ENCODE data around the gene CDH13.

CDH13 gene

GRCh38 chr16:83676086-83676485 lies 1049.3 kb downstream of the CDH13 start:
- H3K9me3 Mint-ChIP-seq, result no peaks in the 10 kb centered on the region
- H3K27ac Mint-ChIP-seq, result no peak overlapping the region
- no peaks in the 10 kb centered on the region for H3K4me1 Mint-ChIP-seq (ENCODE audit: low read depth)
- no peak overlapping the region for H3K4me3 Mint-ChIP-seq
- H3K27me3 Mint-ChIP-seq (ENCODE audit: low read depth), result no peaks in the 10 kb centered on the region
- H3K36me3 Mint-ChIP-seq (ENCODE audit: low read depth), result no peaks in the 10 kb centered on the region

DNA sequence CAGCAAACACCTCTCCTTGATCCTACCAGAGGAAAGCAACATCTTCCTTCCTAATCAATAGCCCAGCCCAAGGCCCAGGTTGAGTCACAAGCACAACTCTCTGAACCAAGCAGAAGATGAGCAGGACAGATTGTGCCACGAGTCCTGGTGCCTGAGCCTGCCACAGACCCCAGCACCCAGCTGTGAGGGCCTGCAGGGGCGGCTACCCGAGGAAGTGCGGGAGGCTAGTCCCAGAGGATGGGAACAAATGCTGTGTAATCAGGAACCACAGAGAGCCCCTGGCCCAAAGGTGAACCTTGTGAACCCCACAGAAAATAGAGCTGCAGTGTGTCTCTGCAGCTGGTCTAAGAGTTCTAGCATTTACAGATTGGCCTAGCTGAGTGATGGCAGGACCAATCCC lies 1054.2 kb downstream of the CDH13 start:
- Mint-ChIP-seq H3K27ac (no peak overlapping the region), H3K4me1 (ENCODE audit: low read depth) (no peaks in the 10 kb centered on the region)

GRCh38 chr16:83681381-83681956 lies 1054.7 kb downstream of the CDH13 start:
- no peaks in the 10 kb centered on the region for H3K9me3 Mint-ChIP-seq

More for the DNA sequence above, 1054.2 kb downstream of the CDH13 start:
- H3K36me3 Mint-ChIP-seq (ENCODE audit: low read depth), result no peaks in the 10 kb centered on the region
- H3K27me3 Mint-ChIP-seq (ENCODE audit: low read depth), result no peaks in the 10 kb centered on the region
- H3K9me3 Mint-ChIP-seq, result no peaks in the 10 kb centered on the region
- H3K4me3 Mint-ChIP-seq, result no peak overlapping the region

DNA sequence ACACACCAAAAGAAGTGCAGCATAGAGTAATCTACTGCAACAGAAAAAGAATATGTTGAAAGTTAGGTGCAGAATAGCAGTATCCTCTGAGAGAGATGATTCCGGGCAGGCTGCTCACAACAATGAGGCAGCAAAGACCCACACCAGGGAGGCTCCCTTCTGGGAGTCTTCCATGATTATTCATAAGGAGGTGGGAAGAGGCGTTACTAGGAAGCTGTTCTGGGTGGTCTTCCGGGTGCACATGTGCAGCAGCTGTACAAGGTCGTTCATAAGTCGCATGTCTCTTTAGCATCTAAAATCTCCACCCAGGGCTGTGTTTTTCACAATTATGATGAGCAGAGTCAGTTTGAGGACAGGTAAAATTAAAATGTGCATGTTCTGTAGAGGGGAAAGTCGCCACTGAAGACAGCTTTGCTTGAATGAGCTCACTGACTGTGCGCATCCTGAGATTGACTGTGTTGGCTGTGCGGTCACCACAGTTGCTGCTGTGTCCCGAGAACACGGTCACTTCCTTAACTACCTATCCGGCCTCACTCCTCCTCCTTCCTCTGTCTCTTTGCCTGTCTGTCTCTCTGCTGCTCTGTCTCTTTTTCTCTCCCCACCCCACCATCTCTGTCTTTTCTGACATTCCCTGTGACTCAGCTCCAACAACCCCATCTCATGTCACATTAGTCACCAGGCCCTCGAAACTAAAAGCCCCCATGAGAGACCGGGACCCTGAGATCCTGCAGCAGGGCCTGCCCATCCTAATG lies 1055.5 kb downstream of the CDH13 start:
- no peaks in the 10 kb centered on the region for H3K9me3 Mint-ChIP-seq
- no peaks in the 10 kb centered on the region for H3K36me3 Mint-ChIP-seq (ENCODE audit: low read depth)
- H3K27me3 Mint-ChIP-seq (ENCODE audit: low read depth), result no peaks in the 10 kb centered on the region
- no peak overlapping the region for H3K27ac Mint-ChIP-seq
- no peaks in the 10 kb centered on the region for H3K4me1 Mint-ChIP-seq (ENCODE audit: low read depth)
- H3K4me3 Mint-ChIP-seq, result no peak overlapping the region

More at GRCh38 chr16:83681381-83681956, 1054.7 kb downstream of the CDH13 start:
- no peak overlapping the region for H3K4me3 Mint-ChIP-seq
- H3K4me1 Mint-ChIP-seq (ENCODE audit: low read depth), result no peaks in the 10 kb centered on the region
- H3K27ac Mint-ChIP-seq, result no peak overlapping the region
- H3K36me3 Mint-ChIP-seq (ENCODE audit: low read depth), result no peaks in the 10 kb centered on the region
- H3K27me3 Mint-ChIP-seq (ENCODE audit: low read depth), result no peaks in the 10 kb centered on the region

DNA sequence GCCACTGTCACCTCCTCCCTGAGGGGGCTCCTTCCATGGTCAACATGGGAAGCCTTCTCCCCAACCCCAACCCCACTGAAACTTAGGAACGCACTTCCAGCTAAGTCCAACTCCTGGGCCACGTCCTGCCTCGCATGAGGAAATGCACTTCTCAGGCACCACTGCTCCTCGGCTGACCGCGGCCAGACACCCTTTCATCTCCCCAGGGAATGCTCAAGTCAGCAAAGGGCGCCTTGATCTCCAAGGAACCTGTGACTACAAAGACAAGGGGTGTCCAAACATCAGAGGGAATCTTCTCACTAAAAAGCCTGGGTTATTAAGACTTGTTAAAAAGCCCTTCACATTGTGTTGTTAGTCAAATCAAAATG lies 1056.1 kb downstream of the CDH13 start:
- Mint-ChIP-seq H3K4me1 (ENCODE audit: low read depth) (no peaks in the 10 kb centered on the region), H3K27me3 (ENCODE audit: low read depth) (no peaks in the 10 kb centered on the region), H3K9me3 (no peaks in the 10 kb centered on the region), H3K27ac (no peak overlapping the region), H3K4me3 (no peak overlapping the region), H3K36me3 (ENCODE audit: low read depth) (no peaks in the 10 kb centered on the region)

- no peaks in the 10 kb centered on the region for H3K9me3 Mint-ChIP-seq
Measured at GRCh38 chr16:83685615-83686165, 1058.9 kb downstream of the CDH13 start.

DNA sequence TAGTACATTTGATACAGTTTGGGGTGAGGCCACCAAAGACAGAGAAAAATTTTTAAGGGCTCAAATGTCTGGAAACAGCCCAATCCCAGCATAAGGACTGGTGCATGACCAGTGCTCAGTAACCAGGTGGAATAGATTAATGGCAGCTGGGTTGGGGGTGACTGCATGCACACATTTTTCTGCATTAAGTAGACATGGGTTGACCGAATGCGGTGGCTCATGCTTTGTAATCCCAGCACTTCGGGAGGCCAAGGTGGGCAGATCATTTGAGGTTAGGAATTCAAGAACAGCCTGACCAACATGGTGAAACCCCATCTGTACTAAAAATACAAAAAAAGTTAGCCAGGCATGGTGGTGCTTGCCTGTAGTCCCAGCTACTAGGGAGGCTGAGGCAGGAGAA lies 1060.0 kb downstream of the CDH13 start:
- Mint-ChIP-seq H3K9me3 (no peaks in the 10 kb centered on the region), H3K27me3 (ENCODE audit: low read depth) (no peaks in the 10 kb centered on the region), H3K4me3 (no peak overlapping the region), H3K4me1 (ENCODE audit: low read depth) (no peaks in the 10 kb centered on the region), H3K27ac (no peak overlapping the region), H3K36me3 (ENCODE audit: low read depth) (no peaks in the 10 kb centered on the region)

More at GRCh38 chr16:83685615-83686165, 1058.9 kb downstream of the CDH13 start:
- Mint-ChIP-seq H3K36me3 (ENCODE audit: low read depth) (no peaks in the 10 kb centered on the region), H3K27me3 (ENCODE audit: low read depth) (no peaks in the 10 kb centered on the region), H3K4me1 (ENCODE audit: low read depth) (no peaks in the 10 kb centered on the region), H3K27ac (no peak overlapping the region), H3K4me3 (no peak overlapping the region)

GRCh38 chr16:83689385-83689831 lies 1062.6 kb downstream of the CDH13 start:
- Mint-ChIP-seq H3K27ac (no peak overlapping the region), H3K36me3 (ENCODE audit: low read depth) (no peaks in the 10 kb centered on the region), H3K4me1 (ENCODE audit: low read depth) (no peaks in the 10 kb centered on the region), H3K4me3 (no peak overlapping the region), H3K9me3 (no peaks in the 10 kb centered on the region), H3K27me3 (ENCODE audit: low read depth) (no peaks in the 10 kb centered on the region)

- no peaks in the 10 kb centered on the region for H3K36me3 Mint-ChIP-seq (ENCODE audit: low read depth)
- no peaks in the 10 kb centered on the region for H3K4me1 Mint-ChIP-seq (ENCODE audit: low read depth)
- H3K27ac Mint-ChIP-seq, result no peak overlapping the region
- no peak overlapping the region for H3K4me3 Mint-ChIP-seq
- no peaks in the 10 kb centered on the region for H3K27me3 Mint-ChIP-seq (ENCODE audit: low read depth)
- no peaks in the 10 kb centered on the region for H3K9me3 Mint-ChIP-seq
Measured at GRCh38 chr16:83692224-83692623, 1065.5 kb downstream of the CDH13 start.

DNA sequence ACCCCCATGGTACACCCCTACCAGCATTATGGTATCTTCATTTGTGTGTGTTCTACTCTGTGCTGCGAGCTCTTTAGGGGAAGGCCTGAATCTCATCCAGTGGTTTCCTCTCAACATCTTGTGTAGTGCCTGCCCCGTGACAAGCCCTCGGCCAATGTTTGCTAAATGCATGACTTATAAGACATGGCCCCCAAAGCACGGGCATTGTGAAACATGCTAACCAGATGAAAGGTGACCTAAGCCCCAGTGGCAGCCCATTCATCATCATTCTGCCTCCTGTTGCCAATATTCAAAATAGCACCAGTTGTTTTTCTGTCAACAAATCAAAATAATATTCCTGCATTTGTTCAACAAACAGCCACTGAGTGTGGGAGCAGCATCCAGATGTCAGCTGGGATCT lies 1072.2 kb downstream of the CDH13 start:
- Mint-ChIP-seq H3K4me1 (ENCODE audit: low read depth) (no peaks in the 10 kb centered on the region), H3K4me3 (no peak overlapping the region), H3K27me3 (ENCODE audit: low read depth) (no peaks in the 10 kb centered on the region), H3K9me3 (no peaks in the 10 kb centered on the region), H3K36me3 (ENCODE audit: low read depth) (no peaks in the 10 kb centered on the region), H3K27ac (no peak overlapping the region)

DNA sequence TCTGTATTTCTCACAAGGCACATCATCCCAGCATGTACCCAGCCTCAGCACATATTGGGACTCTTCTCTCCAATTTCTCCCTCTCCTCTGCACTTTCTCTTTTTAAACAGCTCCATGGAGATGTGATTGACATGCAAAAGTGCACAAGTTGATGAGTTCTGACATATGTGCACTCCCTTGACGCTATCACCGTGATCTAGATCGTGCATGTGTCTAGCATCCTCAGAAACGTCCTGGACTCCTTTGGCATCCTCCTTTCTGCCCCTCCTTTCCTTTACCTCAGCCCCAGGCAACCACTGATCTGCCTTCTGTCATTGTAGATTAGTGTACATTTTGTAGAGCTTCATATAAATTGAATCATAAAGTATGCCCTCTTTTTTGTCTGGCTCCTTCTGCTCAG lies 1073.0 kb downstream of the CDH13 start:
- Mint-ChIP-seq H3K9me3 (no peaks in the 10 kb centered on the region), H3K4me1 (ENCODE audit: low read depth) (no peaks in the 10 kb centered on the region), H3K27me3 (ENCODE audit: low read depth) (no peaks in the 10 kb centered on the region), H3K4me3 (no peak overlapping the region), H3K27ac (no peak overlapping the region), H3K36me3 (ENCODE audit: low read depth) (no peaks in the 10 kb centered on the region)

DNA sequence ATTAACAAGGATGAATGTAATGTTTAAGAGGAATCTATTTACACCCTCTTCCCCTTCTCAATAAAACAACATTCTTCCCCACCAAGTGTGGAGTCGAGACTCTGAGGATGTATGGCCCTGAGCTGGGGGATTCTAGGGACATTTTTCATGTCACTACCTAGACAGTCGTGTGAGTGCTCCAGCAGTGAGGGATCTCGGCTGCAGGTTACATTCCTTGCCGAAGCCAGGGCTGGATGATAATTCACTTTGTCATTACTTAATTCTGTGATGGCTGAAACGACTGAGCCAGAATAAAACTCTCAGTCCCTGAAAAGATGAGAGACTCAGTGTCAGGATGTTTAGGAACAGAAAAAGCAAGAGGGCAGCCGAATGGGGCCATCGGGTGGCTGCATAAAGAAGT lies 1074.1 kb downstream of the CDH13 start:
- H3K4me3 Mint-ChIP-seq, result no peak overlapping the region

GRCh38 chr16:83701494-83701893 lies 1074.7 kb downstream of the CDH13 start:
- Mint-ChIP-seq H3K27ac (no peak overlapping the region), H3K27me3 (ENCODE audit: low read depth) (no peaks in the 10 kb centered on the region), H3K36me3 (ENCODE audit: low read depth) (no peaks in the 10 kb centered on the region), H3K4me1 (ENCODE audit: low read depth) (no peaks in the 10 kb centered on the region), H3K9me3 (no peaks in the 10 kb centered on the region), H3K4me3 (no peak overlapping the region)

More for the DNA sequence above, 1074.1 kb downstream of the CDH13 start:
- H3K4me1 Mint-ChIP-seq (ENCODE audit: low read depth), result no peaks in the 10 kb centered on the region
- H3K36me3 Mint-ChIP-seq (ENCODE audit: low read depth), result no peaks in the 10 kb centered on the region
- no peaks in the 10 kb centered on the region for H3K9me3 Mint-ChIP-seq
- no peak overlapping the region for H3K27ac Mint-ChIP-seq
- H3K27me3 Mint-ChIP-seq (ENCODE audit: low read depth), result no peaks in the 10 kb centered on the region

DNA sequence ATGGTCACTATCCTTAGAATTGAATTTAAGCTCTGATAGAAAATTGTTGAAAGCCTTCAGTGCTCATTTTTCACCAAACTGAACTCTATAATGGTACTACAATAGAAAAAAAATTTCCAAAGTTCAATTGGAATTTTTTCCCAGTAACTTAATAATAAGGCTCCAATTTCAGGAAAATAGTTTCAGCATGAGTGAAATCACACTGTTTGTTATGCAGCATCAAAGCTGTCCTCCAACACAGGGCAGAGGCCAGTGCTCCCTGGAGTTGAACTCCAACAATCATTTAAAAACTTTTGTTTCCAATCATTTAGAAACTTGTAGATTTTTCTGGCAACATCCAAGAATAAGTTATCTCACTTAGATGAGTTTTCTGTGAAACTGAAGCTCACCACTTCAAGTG lies 1077.9 kb downstream of the CDH13 start:
- Mint-ChIP-seq H3K36me3 (ENCODE audit: low read depth) (no peaks in the 10 kb centered on the region), H3K9me3 (peaks cover 9% of the 10 kb centered on the region), H3K4me1 (ENCODE audit: low read depth) (no peaks in the 10 kb centered on the region), H3K27me3 (ENCODE audit: low read depth) (no peaks in the 10 kb centered on the region), H3K27ac (no peak overlapping the region), H3K4me3 (no peak overlapping the region)

DNA sequence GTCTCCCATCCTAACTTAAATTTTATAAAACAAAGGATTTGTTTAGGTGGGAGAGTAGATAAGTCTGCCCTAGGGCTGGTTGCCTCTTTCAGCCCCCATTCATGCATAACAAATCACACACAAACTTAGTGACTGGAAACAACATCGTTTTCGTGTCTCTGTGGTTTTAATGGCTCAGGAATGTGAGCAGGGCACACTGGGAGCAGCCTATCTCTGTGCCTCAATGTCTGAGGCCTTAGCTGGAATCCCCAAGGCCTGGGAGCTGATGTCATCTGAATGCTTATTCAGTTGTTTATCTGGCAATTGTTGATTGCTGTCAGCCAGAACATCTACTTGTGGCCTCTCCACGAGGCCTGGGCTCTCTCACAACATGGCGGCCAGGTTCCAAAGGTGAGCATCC lies 1079.1 kb downstream of the CDH13 start:
- H3K4me1 Mint-ChIP-seq (ENCODE audit: low read depth), result no peaks in the 10 kb centered on the region
- H3K36me3 Mint-ChIP-seq (ENCODE audit: low read depth), result no peaks in the 10 kb centered on the region
- no peak overlapping the region for H3K4me3 Mint-ChIP-seq

More for the DNA sequence above, 1079.1 kb downstream of the CDH13 start:
- H3K27me3 Mint-ChIP-seq (ENCODE audit: low read depth), result no peaks in the 10 kb centered on the region
- H3K9me3 Mint-ChIP-seq, result peaks cover 9% of the 10 kb centered on the region
- no peak overlapping the region for H3K27ac Mint-ChIP-seq
